Measurements from ENCODE around the gene CDH23.

DNA sequence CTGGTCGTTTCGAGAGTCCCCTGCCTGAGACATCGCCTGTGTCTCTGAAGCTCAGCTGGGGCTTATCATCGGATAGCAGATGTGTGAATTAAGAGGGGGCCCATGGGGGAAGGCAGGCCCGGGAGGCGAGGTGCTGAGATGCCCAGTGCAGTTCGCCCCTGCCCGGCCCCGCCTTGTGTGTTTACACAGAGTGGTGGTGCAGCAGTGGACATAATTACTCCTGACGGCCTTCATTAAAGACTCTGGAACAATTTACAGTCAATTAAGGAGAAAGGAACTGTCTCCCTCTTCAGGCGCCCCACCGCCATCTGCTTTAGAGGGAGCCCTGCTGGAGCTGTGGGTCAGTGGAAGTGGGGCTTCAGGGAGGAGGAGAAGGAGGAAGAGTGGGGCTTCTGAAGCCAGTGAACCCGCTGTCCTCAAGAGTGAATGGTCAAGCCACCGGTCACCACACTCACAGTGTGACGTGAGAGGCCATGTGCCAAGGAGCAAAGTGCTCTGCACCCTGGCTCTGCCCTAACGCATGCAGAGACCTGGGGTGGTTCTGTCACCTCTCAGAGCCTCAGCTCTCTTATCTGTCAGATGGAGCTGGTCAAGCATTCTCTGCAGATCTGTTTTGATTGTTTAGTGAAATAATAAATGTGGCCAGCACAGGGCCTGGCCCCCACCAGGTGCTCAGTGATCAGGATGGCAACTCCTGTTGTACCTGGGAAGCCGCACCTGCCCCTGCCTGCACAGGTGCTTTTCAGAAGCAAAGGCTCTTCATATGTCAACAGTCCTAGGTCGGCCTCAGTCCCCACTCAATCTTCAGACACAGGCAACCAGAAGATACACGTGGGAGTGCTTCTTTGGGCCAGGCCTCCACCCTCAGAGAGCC, 65.6 kb downstream of the CDH23 start:
- TF ChIP-seq, protein P1, sequence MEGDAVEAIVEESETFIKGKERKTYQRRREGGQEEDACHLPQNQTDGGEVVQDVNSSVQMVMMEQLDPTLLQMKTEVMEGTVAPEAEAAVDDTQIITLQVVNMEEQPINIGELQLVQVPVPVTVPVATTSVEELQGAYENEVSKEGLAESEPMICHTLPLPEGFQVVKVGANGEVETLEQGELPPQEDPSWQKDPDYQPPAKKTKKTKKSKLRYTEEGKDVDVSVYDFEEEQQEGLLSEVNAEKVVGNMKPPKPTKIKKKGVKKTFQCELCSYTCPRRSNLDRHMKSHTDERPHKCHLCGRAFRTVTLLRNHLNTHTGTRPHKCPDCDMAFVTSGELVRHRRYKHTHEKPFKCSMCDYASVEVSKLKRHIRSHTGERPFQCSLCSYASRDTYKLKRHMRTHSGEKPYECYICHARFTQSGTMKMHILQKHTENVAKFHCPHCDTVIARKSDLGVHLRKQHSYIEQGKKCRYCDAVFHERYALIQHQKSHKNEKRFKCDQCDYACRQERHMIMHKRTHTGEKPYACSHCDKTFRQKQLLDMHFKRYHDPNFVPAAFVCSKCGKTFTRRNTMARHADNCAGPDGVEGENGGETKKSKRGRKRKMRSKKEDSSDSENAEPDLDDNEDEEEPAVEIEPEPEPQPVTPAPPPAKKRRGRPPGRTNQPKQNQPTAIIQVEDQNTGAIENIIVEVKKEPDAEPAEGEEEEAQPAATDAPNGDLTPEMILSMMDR (IDR thresholded peaks at IDR 0.05; ENCODE audit: low read length), result no peak
- TF ChIP-seq EZH2 (optimal IDR thresholded peaks at IDR 0.05; ENCODE audit: low read depth, low read length), result no peak

Measured in MM.1S (cell line).